Measurements from ENCODE around the gene SAMM50. TPM values are rescaled to one million over a fixed set of nuclear protein-coding genes. Genes with fewer than 3 reads are reported as not detected.

Gene SAMM50
- total and polyA plus RNA-seq, 2 donors (not counting 3 experiments of a cell fraction or from before 2014, with no cell fraction given), result 42.9 to 56.2 TPM

GRCh38 chr22:43953988-43954785 is 1.1 kb upstream of the SAMM50 start:
- FAIRE-seq (no peak), DNase-seq (ENCODE audit: low read depth, low spot score) (no peak)
- peak overlapping the region; percentile 98 for H3K4me2 ChIP-seq (ENCODE audit: insufficient read depth, low read length)
- peaks cover 29% of the 10 kb centered on the region for H3K79me2 ChIP-seq (ENCODE audit: control insufficient read depth, insufficient read depth, low read length)
- TF ChIP-seq POLR2A (IDR thresholded peaks at IDR 0.05; ENCODE audit: low read depth, low read length) (no peak), POLR2AphosphoS5 (IDR thresholded peaks at IDR 0.05; ENCODE audit: insufficient read depth, low read depth, low read length) (no peak), JUN (IDR thresholded peaks at IDR 0.05; ENCODE audit: borderline replicate concordance, insufficient read depth, insufficient read length, low read depth) (no peak), EZH2 (IDR thresholded peaks at IDR 0.05; ENCODE audit: borderline replicate concordance, low read depth, low read length, severe bottlenecking) (no peak), MYC (IDR thresholded peaks at IDR 0.05; ENCODE audit: low read depth, low read length) (no peak), FOS (IDR thresholded peaks at IDR 0.05; ENCODE audit: borderline replicate concordance, insufficient read depth, low read length) (no peak), GATA2 (IDR thresholded peaks at IDR 0.05; ENCODE audit: insufficient read depth, insufficient read length, low read depth, low read length) (no peak)
- CTCF ChIA-PET, result interaction anchor here (1.2 to 2.1 kb wide), 3 partner anchors 9 to 672 kb away, joined by 3 to 31 read pairs (median 6); no protein-coding TSS in a partner anchor
- H3K9ac ChIP-seq (replicated peaks; ENCODE audit: extremely low read depth, insufficient read depth, low read length), result peak overlapping the region; percentile 84
- H3K27me3 ChIP-seq (ENCODE audit: control insufficient read depth in 2 of 2, insufficient read depth in 2 of 2, low read length in 2 of 2), result no peaks in the 10 kb centered on the region
- no peaks in the 10 kb centered on the region for H3K9me1 ChIP-seq (replicated peaks; ENCODE audit: control insufficient read depth, extremely low read depth, insufficient read depth, low read length)
- H3K4me1 ChIP-seq (ENCODE audit: control insufficient read depth, extremely low read depth, insufficient read depth, low read length), result peaks cover 24% of the 10 kb centered on the region
- H2AFZ ChIP-seq (ENCODE audit: low read depth, low read length), result peak overlapping the region; percentile 99
- peak overlapping the region; percentile 76 to 96 (median 87) for H3K4me3 ChIP-seq (replicated peaks in 1 of 3; ENCODE audit: insufficient read depth in 1 of 3, low read depth in 1 of 3, low read length in 3 of 3)
- dilution Hi-C loops (cut with MboI; ENCODE audit: extremely low pct_ligation_motif_present, low sequenced_read_pairs), result no loop called here
- intact Hi-C loops (cut with micrococcal nuclease), result loop anchor here (2.0 kb wide), 1 partner anchor 31 kb away; the partner anchor contains the start of gene PNPLA3
- POLR2A ChIA-PET, result no interaction called here
- no peaks in the 10 kb centered on the region for H3K36me3 ChIP-seq (ENCODE audit: control insufficient read depth in 2 of 2, extremely low read depth in 1 of 2, insufficient read depth in 2 of 2, low read length in 2 of 2)
- H3K9me3 ChIP-seq (replicated peaks; ENCODE audit: control insufficient read depth, insufficient read depth, low read length), result no peaks in the 10 kb centered on the region
- BruUV-seq (replicated peaks), result no TSS peak
- peak overlapping the region; percentile 44 for H3K27ac ChIP-seq (ENCODE audit: insufficient read depth, low read depth, low read length)
- H4K20me1 ChIP-seq (replicated peaks; ENCODE audit: control insufficient read depth, extremely low read depth, insufficient read depth, low read length), result no peaks in the 10 kb centered on the region

All from endothelial cell of umbilical vein (primary cell).